ENCODE results near the gene FAM53B.

The FAM53B gene

GRCh38 chr10:124578231-124579010 lies 165.8 kb downstream of the FAM53B start:
- no peak for DNase-seq (ENCODE audit: low read depth, low spot score)

GRCh38 chr10:124577651-124578050 lies 166.5 kb downstream of the FAM53B start:
- no peak for DNase-seq (ENCODE audit: low read depth, low spot score)

DNA sequence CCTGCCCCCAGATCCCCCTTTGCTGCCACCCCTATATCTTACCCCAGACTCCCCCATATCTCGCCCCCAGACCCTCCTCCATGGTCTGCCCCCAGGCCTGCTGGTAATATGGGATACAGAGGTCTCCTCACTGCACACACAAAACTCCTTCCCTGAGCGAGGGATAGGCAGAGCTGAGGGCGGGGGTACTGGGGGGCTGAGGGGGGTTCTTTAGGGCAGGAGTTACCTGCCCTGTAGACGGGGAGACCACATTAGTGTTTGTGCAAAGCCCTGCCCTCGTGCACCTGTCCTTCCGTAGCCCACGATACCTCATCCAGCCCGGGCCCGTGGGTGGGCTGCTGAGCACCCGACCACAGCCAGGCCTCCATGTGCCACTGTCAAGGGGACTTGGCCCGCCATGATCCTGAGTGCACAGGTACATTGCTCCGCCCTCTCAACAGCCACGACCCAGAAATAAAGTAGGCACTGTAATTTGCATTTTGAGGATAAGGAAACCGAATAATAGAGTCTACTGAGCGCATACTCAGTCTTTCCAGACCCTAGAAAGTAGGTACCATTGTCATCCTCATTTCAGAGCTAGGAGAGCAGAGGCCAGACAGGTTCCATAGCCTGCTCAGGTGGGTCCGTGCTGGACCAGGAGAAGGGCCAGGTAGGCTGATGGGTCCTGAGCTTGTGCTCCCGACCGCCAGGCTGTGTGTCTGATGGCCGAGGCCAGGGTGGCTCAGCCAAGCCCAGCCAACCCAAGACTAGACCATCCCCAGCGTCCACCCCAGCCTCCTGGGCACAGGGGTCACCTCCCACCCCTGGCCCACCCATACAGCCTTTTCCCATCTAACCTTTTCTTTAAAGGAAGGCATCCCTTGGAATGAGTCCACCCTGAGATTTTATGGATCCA lies 167.4 kb downstream of the FAM53B start:
- no peak for DNase-seq (ENCODE audit: low read depth, low spot score)

DNA sequence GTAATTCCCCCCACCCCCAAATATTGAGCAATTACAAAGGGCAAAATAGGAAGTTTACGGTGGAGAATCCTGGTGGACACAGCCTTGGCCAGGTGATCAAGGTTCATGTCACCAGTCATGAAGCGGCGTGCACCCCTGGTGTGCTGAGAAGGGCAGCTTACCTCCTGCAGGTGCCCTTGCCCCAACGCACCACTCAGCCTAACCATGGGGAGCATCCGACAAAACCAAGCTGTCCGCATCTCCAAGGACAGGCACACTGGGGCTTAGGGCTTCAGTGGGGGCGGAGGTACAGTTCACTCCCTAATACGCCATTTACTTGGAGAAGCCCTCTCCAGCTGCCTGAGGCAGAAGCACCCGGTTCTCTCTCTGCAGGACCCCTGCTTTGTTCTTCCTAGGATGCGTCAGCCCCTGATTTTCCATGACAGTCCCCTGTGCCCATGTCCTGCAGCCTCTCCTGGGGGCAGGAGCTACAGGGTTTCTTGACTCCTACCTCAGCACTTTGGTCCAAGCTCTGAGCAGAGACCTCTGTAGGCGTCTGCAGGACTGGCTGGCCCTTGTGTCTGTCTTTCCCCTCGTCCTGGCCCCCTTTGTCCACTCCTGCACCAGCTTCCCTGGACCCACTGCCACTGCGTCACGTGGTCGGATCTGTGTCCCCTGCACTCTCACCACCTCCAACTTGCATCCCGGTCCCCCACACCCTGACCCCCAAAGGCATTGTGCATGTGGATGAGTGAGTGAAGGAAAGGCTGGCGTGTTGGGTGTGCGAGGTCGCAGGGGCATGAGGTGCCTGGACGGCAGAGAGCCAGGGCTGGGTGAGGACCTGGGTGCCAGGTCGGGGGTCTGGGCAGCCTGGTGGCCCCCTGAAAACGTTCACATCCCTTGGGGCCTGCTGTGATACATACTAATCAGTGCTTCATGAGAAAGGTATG lies 168.8 kb downstream of the FAM53B start:
- no peak for DNase-seq (ENCODE audit: low read depth, low spot score)

DNA sequence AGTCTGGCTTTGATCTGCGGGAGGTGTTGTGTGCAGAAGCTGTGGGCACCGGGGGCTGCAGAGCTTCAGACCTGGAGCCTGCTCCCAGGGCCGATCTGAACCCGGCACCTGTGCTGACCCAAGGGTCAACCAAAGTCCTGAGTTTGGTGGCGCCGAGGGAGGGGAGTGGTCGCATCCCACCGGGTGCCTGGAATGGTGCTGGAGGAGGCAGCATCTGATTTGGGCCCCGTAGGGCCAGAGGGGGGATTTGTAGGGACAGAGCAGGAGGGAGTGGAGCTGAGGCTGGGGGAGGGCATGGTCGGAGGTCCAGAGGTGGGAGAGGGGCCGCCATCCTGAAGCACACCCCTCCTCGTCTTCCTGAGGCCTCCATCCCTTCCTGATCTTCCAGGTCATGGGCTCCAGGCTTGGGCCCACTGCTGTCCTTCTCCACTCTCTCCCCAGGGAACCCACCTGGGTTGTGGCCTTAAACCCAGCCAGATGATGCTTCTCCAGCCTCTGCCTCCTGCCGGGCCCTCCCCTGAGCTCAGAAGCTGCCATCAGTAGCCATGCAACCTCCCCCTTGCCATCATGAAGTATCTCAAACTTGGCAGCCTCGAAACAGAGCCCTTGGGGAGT lies 169.6 kb downstream of the FAM53B start:
- DNase-seq (ENCODE audit: low read depth, low spot score), result no peak

DNA sequence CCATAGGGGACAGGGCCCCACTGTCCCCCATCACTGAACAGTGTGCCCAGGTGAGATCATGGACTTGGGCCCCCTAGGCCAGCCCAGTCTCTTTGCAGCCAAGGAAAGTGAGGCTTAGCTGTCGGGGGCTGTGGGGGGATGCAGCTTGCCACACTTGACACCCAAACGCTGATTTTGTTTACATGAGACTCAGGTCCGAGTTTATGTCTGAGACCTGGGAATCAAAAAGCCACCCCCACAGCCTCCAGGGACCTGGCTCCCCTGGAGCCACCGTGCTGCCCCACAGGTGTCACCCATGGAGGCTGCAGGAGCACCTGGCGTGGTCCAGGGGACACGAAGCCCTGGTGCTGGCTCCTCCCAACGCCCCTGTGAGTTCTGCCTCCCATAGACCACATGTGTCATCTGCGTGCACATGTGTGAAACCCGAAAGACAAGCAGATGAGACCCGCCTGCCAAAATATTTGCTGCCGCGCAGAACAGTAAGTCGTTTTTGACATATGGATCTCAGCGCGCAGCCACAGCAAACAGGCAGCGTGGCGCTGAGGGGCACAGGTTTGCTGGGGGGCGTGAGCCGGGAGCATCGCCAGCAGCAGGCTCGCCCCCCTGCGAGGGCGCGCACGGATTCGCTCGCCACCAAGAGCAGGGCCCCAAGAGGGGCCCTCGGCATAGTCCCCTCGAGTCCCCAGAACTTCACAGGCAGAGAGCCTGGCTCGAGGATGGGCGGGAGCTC lies 170.3 kb downstream of the FAM53B start:
- DNase-seq (ENCODE audit: low read depth, low spot score), result no peak

DNA sequence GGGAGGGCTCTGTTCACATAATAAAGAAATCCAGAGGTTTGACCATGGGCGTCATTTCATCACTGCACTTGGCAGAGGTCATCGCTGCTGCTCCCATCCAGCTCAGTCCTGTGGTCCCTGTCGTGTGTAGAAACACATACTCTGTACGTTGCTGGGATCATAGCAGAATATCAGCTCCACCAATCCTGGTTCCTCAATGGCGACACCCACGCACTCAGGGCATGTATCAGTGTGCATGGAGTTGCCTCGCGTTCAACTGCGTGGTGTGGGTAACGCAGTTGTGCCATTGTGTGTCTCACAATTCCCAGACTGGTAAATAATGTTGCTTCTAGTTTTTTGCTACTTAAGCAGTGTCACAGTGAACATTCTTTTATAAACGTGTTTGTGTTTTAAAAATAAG lies 171.4 kb downstream of the FAM53B start:
- no peak for DNase-seq (ENCODE audit: low read depth, low spot score)

DNA sequence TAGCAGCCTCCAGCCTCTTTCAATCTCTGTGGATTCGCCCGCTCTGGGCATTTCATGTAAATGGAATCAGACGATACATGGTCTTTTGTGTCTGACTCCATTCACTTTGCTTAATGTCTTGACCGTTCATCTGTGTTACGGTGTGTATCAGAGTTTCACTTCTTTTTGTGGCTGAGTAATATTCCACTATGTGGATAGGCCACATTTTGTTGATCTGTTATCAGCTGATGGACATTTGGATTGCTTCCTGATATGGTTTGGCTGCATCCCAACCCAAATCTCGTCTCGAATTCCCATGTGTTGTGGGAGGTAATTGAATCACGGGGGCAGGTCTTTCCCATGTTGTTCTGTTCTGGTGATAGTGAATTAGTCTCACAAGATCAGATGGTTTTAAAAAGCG lies 173.5 kb downstream of the FAM53B start:
- no peak for DNase-seq (ENCODE audit: low read depth, low spot score)

- DNase-seq (ENCODE audit: low read depth, low spot score), result no peak
Measured at GRCh38 chr10:124569623-124570470, 174.3 kb downstream of the FAM53B start.
